ENCODE results near the gene SNX25. TPM values are rescaled to one million over a fixed set of nuclear protein-coding genes. Genes with fewer than 3 reads are reported as not detected.

Gene SNX25
- total and polyA plus RNA-seq, 10 of the 15 experiments (the other 5 are each of a cell fraction or from before 2014, with no cell fraction given) = 11.2 to 117 (median 62.8) TPM

DNA sequence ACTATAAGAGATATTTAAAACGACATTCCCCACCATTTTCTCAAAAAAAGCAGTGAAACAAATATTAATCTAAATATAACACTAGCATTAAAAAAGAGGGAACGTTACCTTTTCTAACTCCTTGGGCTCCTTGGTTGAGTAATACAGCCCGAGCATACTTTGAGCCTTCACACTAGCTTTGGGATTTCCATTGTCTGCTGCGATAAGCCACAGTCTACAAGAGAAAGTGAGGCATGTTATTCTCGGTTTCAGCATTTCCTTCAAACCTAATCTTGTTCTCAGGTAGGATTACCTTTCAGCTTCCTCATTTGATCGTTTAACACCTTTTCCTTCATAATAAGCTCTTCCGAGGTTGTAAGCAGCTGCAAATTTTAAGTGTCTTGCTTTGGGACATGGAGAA, 164.6 kb downstream of the SNX25 start (continued):
- TF ChIP-seq, protein P1, sequence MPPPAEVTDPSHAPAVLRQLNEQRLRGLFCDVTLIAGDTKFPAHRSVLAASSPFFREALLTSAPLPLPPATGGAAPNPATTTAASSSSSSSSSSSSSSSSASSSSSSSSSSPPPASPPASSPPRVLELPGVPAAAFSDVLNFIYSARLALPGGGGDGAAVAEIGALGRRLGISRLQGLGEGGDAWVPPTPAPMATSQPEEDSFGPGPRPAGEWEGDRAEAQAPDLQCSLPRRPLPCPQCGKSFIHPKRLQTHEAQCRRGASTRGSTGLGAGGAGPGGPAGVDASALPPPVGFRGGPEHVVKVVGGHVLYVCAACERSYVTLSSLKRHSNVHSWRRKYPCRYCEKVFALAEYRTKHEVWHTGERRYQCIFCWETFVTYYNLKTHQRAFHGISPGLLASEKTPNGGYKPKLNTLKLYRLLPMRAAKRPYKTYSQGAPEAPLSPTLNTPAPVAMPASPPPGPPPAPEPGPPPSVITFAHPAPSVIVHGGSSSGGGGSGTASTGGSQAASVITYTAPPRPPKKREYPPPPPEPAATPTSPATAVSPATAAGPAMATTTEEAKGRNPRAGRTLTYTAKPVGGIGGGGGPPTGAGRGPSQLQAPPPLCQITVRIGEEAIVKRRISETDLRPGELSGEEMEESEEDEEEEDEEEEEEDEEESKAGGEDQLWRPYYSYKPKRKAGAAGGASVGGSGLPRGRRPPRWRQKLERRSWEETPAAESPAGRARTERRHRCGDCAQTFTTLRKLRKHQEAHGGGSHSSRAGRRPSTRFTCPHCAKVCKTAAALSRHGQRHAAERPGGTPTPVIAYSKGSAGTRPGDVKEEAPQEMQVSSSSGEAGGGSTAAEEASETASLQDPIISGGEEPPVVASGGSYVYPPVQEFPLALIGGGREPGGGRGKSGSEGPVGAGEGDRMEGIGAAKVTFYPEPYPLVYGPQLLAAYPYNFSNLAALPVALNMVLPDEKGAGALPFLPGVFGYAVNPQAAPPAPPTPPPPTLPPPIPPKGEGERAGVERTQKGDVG (CRISPR knock-in tag; IDR thresholded peaks at IDR 0.05) = no peak
- TF ChIP-seq FOXK2 (IDR thresholded peaks at IDR 0.05) (no peak), ETV6 (conservative IDR thresholded peaks at IDR 0.05 in 1 of 2, IDR thresholded peaks at IDR 0.05 in 1 of 2; ENCODE audit: borderline replicate concordance in 1 of 2, low read depth in 1 of 2) (no peak), EZH2 (IDR thresholded peaks at IDR 0.05; ENCODE audit: borderline replicate concordance, control insufficient read depth, low read depth, low read length) (no peak), NRF1 (conservative IDR thresholded peaks at IDR 0.05; ENCODE audit: low read depth, low read length) (no peak)
- TF ChIP-seq, protein P2, sequence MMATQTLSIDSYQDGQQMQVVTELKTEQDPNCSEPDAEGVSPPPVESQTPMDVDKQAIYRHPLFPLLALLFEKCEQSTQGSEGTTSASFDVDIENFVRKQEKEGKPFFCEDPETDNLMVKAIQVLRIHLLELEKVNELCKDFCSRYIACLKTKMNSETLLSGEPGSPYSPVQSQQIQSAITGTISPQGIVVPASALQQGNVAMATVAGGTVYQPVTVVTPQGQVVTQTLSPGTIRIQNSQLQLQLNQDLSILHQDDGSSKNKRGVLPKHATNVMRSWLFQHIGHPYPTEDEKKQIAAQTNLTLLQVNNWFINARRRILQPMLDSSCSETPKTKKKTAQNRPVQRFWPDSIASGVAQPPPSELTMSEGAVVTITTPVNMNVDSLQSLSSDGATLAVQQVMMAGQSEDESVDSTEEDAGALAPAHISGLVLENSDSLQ (IDR thresholded peaks at IDR 0.05) = no peak
- TF ChIP-seq, protein P3, sequence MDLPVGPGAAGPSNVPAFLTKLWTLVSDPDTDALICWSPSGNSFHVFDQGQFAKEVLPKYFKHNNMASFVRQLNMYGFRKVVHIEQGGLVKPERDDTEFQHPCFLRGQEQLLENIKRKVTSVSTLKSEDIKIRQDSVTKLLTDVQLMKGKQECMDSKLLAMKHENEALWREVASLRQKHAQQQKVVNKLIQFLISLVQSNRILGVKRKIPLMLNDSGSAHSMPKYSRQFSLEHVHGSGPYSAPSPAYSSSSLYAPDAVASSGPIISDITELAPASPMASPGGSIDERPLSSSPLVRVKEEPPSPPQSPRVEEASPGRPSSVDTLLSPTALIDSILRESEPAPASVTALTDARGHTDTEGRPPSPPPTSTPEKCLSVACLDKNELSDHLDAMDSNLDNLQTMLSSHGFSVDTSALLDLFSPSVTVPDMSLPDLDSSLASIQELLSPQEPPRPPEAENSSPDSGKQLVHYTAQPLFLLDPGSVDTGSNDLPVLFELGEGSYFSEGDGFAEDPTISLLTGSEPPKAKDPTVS (IDR thresholded peaks at IDR 0.05; ENCODE audit: low read depth, low read length) = no peak
